NT2/D1 (cell line): Measurements from ENCODE around the gene TFF1.

Source experiments
- DNase-seq: peaks from one replicate; pipeline ENCODE4 v3.0.0-alpha.2; 2011; ENCODE audit warnings: low read depth, low spot score
- H3K27me3 ChIP-seq: 2 replicates; pipeline ENCODE4 v1.6.0; 2011; ENCODE audit warnings: mild to moderate bottlenecking; ENCODE audit not compliant: insufficient read length, insufficient read depth
- H3K36me3 ChIP-seq: 2 replicates; pipeline ENCODE4 v1.6.1; 2011; ENCODE audit warnings: mild to moderate bottlenecking, low read length, mixed read lengths; ENCODE audit not compliant: insufficient read depth, insufficient read length
- H3K4me1 ChIP-seq: 2 replicates; pipeline ENCODE4 v1.5.1; 2011; ENCODE audit not compliant: insufficient read depth, insufficient read length
- H3K4me3 ChIP-seq: 2 replicates; pipeline ENCODE4 v1.5.1; 2011; ENCODE audit warnings: low read depth; ENCODE audit not compliant: insufficient read length
- H3K9ac ChIP-seq: 2 replicates; pipeline ENCODE4 v1.6.0; 2011; ENCODE audit warnings: low read depth; ENCODE audit not compliant: insufficient read length
- H3K9me3 ChIP-seq: 2 replicates; pipeline ENCODE4 v1.5.1; 2011; ENCODE audit warnings: mild to moderate bottlenecking, low read length; ENCODE audit not compliant: insufficient read depth
- SUZ12 ChIP-seq: IDR thresholded peaks from 2 replicates; pipeline ENCODE4 v1.6.1; 2011; ENCODE audit not compliant: insufficient read length, insufficient read depth; ENCODE audit errors: extremely low read depth
- YY1 ChIP-seq: IDR thresholded peaks from 2 replicates; pipeline ENCODE4 v1.6.1; 2011; ENCODE audit not compliant: insufficient read length, insufficient read depth
- ZNF274 ChIP-seq: IDR thresholded peaks from 2 replicates; pipeline ENCODE4 v1.6.1; 2011; ENCODE audit warnings: mild to moderate bottlenecking, low read depth, low read length

The TFF1 gene

DNA sequence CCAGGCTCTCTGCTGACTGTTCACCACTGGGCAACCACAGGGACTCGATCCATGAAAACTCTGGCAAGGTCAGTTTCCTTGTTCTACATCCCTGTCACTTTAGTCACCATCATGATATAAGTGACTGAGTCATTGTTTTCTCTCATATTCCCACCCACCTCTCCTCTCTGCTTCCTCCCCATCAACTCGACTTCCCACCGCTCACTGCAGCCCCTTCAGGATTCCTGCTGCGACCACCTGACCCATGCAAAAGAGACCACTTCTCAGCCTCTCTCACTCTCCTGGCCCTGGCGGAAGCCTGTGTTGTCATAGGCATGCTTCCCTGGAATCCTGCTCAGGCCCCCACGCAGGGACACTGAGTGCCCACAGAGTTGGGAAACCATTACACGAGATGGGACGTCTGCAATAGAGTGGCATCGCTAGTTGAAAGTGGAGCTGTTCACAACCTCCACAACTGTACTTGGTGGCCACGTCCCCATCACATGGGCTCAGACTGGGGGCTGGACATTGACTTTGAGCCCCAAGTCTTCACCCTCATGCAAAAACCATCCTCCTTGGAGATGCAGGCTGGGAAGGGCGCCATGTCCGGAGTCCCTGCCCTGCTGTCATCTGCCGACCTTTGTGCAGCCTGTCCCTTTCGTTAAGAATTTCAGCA lies 13.8 kb downstream of the TFF1 start:
- Histone ChIP-seq H3K9ac (no peak overlapping the region), H3K4me1 (no peaks in the 10 kb centered on the region), H3K4me3 (no peak overlapping the region), H3K9me3 (no peaks in the 10 kb centered on the region), H3K36me3 (no peaks in the 10 kb centered on the region), H3K27me3 (no peaks in the 10 kb centered on the region)
- no peak for TF ChIP-seq SUZ12
- no peak for TF ChIP-seq YY1
- no peak for TF ChIP-seq ZNF274
- DNase-seq: no peak

DNA sequence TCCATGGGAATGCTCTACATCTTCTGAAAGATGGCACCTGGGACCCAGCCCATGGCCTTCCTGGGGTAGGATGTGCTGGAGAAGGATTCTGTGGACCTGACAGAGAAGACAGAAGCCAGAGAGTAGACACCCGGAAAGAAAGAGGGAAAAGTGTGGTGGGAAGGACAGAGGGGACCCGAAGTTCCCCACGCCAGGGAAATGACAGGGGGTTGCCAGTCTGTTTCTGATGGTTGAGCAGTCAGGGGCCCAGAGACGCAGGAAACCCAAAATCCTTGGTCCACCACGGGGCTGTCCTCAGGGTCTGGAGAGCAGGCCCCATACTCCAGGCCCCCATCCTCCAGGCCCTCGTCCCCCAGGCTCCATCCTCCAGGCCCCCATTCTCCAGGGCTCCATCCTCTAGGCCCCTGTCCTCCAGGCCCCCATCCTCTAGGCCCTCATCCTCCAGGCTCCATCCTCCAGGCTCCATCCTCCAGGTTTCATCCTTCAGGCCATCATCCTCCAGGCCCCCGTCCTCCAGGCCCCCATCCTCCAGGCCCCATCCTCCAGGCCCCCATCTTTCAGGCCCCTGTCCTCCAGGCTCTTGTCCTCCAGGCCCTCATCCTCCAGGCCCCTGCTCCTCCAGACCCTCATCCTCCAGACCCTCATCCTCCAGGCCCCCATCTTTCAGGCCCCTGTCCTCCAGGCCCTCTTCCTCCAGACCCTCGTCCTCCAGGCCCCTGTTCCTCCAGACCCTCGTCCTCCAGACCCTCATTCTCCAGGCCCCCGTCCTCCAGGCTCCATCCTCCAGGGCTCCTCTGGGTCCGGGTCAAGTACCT lies 14.5 kb downstream of the TFF1 start:
- TF ChIP-seq ZNF274 (no peak), SUZ12 (no peak), YY1 (no peak)
- Histone ChIP-seq H3K9me3 (no peaks in the 10 kb centered on the region), H3K36me3 (no peaks in the 10 kb centered on the region), H3K9ac (no peak overlapping the region), H3K27me3 (no peaks in the 10 kb centered on the region), H3K4me1 (no peaks in the 10 kb centered on the region), H3K4me3 (no peak overlapping the region)
- DNase-seq: no peak

DNA sequence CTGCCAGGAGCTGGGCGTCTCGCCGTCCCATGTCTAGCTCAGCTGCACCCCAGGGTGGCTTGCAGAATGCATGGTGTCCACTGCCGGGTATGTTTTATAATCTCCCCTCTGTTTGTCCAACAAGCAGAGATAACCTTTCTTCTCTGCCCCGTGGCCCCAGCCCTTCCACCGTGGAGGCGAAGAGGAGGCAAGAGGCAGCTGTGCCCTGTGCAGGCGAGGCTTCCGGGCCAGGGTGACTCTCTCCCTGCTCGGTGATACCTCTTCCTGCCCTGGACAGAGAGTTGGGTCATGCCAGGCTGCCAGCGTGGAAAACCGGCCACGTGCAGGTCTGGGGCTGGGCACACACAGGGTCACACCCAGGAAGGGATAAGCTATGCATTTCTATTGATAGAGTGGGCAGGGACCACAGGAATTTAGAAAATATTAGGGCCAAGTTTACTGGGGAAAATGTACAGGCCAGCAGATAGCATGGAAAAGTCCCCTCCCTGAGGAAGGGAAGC lies 15.4 kb downstream of the TFF1 start, which contains the start of gene TFF2:
TSS of gene TFF2 (minus strand) at position 68 of the 500 bp plus-strand sequence. CDS start at position 31, 37 bp downstream.
- Histone ChIP-seq H3K9ac (no peak within 1 kb of the TSS), H3K4me1 (no peaks in the 10 kb centered on the region), H3K9me3 (no peaks in the 10 kb centered on the region), H3K36me3 (no peaks in the 10 kb centered on the region), H3K4me3 (no peak within 1 kb of the TSS), H3K27me3 (no peaks in the 10 kb centered on the region)
- no peak for TF ChIP-seq ZNF274
- TF ChIP-seq SUZ12: no peak
- no peak for TF ChIP-seq YY1
- DNase-seq: no peak

DNA sequence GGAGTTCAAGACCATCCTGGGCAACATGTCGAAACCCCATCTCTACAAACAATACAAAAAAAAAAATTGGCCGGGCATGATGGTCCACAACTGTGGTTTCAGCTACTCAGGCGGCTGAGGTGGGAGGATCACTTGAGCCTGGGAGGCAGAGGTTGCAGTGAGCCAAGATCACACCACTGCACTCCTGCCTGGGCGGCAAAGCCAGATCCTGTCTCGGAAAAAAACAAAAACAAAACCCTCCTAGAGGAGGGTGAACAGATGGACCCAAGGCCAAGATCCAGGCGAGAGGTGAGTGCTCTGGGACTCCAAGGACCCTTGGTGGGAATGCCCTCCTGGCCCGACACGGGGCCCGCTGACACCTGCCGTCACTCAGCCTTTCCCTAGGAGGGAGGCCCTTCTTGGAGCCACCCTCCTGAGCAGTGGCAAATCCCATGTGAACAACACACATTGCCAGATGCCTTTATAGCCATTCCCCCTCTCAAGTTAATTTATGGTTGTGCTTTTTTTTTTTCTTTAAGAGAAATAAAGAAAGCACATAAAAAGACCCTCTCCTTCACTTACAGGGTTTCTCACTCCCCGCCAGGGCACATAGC lies 15.9 kb downstream of the TFF1 start:
- Histone ChIP-seq H3K9ac (no peak overlapping the region), H3K4me1 (no peaks in the 10 kb centered on the region), H3K27me3 (no peaks in the 10 kb centered on the region), H3K4me3 (no peak overlapping the region), H3K36me3 (no peaks in the 10 kb centered on the region), H3K9me3 (no peaks in the 10 kb centered on the region)
- TF ChIP-seq SUZ12 (no peak), ZNF274 (no peak), YY1 (no peak)
- no peak for DNase-seq

DNA sequence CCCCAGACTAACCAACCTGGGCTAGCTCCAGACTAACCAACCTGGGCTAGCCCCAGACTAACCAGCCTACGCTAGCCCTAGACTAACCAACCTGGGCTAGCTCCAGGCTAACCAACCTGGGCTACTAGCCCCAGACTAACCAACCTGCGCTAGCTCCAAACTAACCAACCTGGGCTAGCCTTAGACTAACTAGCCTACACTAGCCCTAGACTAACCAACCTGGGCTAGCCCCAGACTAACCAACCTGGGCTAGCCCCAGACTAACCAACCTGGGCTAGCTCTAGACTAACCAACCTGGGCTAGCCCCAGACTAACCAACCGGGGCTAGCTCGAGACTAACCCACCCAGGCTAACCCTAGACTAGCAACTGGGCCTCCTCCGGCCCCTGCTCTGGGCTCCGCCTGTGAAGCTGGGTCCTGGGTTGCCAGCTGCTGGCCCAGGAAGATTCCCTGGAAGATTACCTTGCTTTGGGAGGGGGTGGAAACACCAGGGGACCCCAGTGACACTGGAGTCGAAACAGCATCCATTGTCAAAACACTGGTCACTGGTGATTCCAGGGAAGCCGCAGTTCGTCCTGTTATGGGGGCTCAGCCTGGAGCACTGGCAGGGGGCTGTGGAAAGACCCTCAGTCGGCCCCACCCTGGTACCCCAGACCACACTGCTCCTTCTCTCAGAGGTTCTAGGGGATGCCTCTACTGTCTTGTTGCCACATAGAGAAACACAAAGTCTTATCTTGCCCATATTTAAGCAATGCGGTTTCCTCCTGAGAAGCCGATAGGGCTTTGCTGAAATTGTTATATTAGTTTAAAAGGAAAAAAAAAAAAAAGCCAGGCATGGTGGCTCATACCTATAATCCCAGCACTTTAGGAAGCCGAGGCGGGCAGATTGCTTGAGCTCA lies 16.7 kb downstream of the TFF1 start:
- Histone ChIP-seq H3K4me1 (no peaks in the 10 kb centered on the region), H3K36me3 (no peaks in the 10 kb centered on the region), H3K27me3 (no peaks in the 10 kb centered on the region), H3K4me3 (no peak overlapping the region), H3K9me3 (no peaks in the 10 kb centered on the region), H3K9ac (no peak overlapping the region)
- no peak for TF ChIP-seq YY1
- no peak for TF ChIP-seq ZNF274
- TF ChIP-seq SUZ12: no peak
- DNase-seq: no peak

DNA sequence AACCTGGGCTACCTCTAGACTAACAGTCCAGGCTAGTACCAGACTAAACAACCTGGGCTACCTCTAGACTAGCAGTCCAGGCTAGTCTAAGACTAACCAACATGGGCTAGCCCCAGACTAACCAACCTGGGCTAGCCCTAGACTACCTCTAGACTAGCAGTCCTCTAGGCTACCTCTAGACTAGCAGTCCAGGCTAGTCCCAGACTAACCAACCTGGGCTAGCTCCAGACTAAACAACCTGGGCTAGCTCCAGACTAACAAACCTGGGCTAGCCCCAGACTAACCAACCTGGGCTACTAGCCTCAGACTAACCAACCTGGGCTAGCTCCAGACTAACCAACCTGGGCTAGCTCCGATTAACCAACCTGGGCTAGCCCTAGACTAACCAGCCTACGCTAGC lies 17.6 kb downstream of the TFF1 start:
- no peak for TF ChIP-seq ZNF274
- no peaks in the 10 kb centered on the region for H3K27me3 ChIP-seq
- no peaks in the 10 kb centered on the region for H3K36me3 ChIP-seq

More for the DNA sequence above, 17.6 kb downstream of the TFF1 start:
- no peak for DNase-seq
- H3K4me1 ChIP-seq: no peaks in the 10 kb centered on the region
- H3K4me3 ChIP-seq: no peak overlapping the region
- H3K9ac ChIP-seq: no peak overlapping the region
- no peaks in the 10 kb centered on the region for H3K9me3 ChIP-seq
